Keratinocyte (primary cell): ENCODE measurements around the gene REX1BD. TPM values are rescaled to one million over a fixed set of nuclear protein-coding genes. Genes with fewer than 3 reads are reported as not detected.

ENCODE experiments used
- DNase-seq: peaks from one replicate; pipeline ENCODE4 v3.0.0-alpha.2; 2011; ENCODE audit warnings: low read depth, missing footprints, low spot score
- FAIRE-seq: peaks from 2 replicates; lab custom pipeline; 2011; peaks lifted over from hg19 to GRCh38; lab: Jason Lieb, UNC
- H2AFZ ChIP-seq: 2 replicates; pipeline ENCODE4 v1.6.0; 2012; ENCODE audit warnings: low read length, control low read depth, inconsistent platforms; ENCODE audit not compliant: control insufficient read depth
- H3K27ac ChIP-seq: 2 replicates; pipeline ENCODE4 v1.5.1; 2011; ENCODE audit warnings: low read length; ENCODE audit not compliant: control insufficient read depth, insufficient read depth
- H3K27me3 ChIP-seq: 3 replicates; pipeline ENCODE4 v1.6.0; 2011; ENCODE audit warnings: low read length; ENCODE audit not compliant: control insufficient read depth, insufficient read depth; ENCODE audit errors: extremely low read depth
- H3K36me3 ChIP-seq, 2 experiments: 2 replicates in 1 of 2; 3 replicates in 1 of 2; pipeline ENCODE4 v1.5.1; 2011; ENCODE audit warnings: low read length in 2 of 2, mild to moderate bottlenecking in 1 of 2; ENCODE audit not compliant: control insufficient read depth in 2 of 2, insufficient read depth in 2 of 2; ENCODE audit errors: extremely low read depth in 1 of 2
- H3K4me1 ChIP-seq: 3 replicates; pipeline ENCODE4 v1.5.1; 2011; ENCODE audit warnings: low read length; ENCODE audit not compliant: control insufficient read depth, insufficient read depth; ENCODE audit errors: extremely low read depth
- H3K4me2 ChIP-seq: 3 replicates; pipeline ENCODE4 v1.6.0; 2011; ENCODE audit warnings: low read depth, low read length; ENCODE audit not compliant: control insufficient read depth, insufficient read depth; ENCODE audit errors: extremely low read depth
- H3K4me3 ChIP-seq, 3 experiments: fragments of 200-600 bp in 1 of 3; sonication (generic) in 1 of 3; 2 replicates in 2 of 3; 3 replicates in 1 of 3; pipeline ENCODE4 v1.5.1; 2011 to 2016; ENCODE audit warnings: low read length in 3 of 3, mild to moderate bottlenecking in 3 of 3, control low read depth in 2 of 3, inconsistent platforms in 1 of 3, low read depth in 1 of 3, mixed read lengths in 1 of 3, mixed run types in 1 of 3, moderate library complexity in 1 of 3; ENCODE audit not compliant: control insufficient read depth in 2 of 3, insufficient read depth in 2 of 3; ENCODE audit errors: extremely low read depth in 1 of 3
- H3K79me2 ChIP-seq: 2 replicates; pipeline ENCODE4 v1.6.0; 2012; ENCODE audit warnings: low read length; ENCODE audit not compliant: control insufficient read depth, insufficient read depth
- H3K9ac ChIP-seq: 3 replicates; pipeline ENCODE4 v1.6.0; 2011; ENCODE audit warnings: low read length; ENCODE audit not compliant: control insufficient read depth, insufficient read depth; ENCODE audit errors: extremely low read depth
- H3K9me1 ChIP-seq: 3 replicates; pipeline ENCODE4 v1.6.0; 2011; ENCODE audit warnings: low read length; ENCODE audit not compliant: control insufficient read depth, insufficient read depth; ENCODE audit errors: extremely low read depth
- H3K9me3 ChIP-seq: 2 replicates; pipeline ENCODE4 v1.5.1; 2012; ENCODE audit warnings: low read depth, low read length; ENCODE audit not compliant: control insufficient read depth
- H4K20me1 ChIP-seq: 3 replicates; pipeline ENCODE4 v1.6.0; 2011; ENCODE audit warnings: low read length; ENCODE audit not compliant: control insufficient read depth, insufficient read depth; ENCODE audit errors: extremely low read depth
- EZH2 ChIP-seq: IDR thresholded peaks from one replicate; pipeline ENCODE4 v1.6.1; 2012; ENCODE audit warnings: inconsistent platforms, mild to moderate bottlenecking, low read length, moderate library complexity
- dilution Hi-C: fragments of 300-500 bp; cut with MboI; formaldehyde crosslinking; loops from one replicate; pipeline ENCODE4 v1.7.0; 2020; ENCODE audit warnings: low sequenced_read_pairs; ENCODE audit not compliant: extremely low pct_ligation_motif_present
- polyA plus RNA-seq, 5 experiments: library from polyadenylated mRNA; depleted of rRNA in 3 of 5; stranded (reverse) in 3 of 5; stranded (forward) in 1 of 5; unstranded in 1 of 5; fragments of >200 nt; gene quantifications; 1 replicate in 1 of 5; 2 replicates in 3 of 5; 3 replicates in 1 of 5; pipeline versions ENCODE4 v1.2.1 to v1.2.3, GENCODE V29; 2011 to 2012; ENCODE audit warnings: missing spikeins in 2 of 5, low read depth in 1 of 5, low replicate concordance in 1 of 5
- TF ChIP-seq, protein P1 (sequence below), 3 experiments: IDR thresholded peaks in 1 of 3; conservative IDR thresholded peaks in 1 of 3; optimal IDR thresholded peaks in 1 of 3; 2 replicates in 2 of 3; 3 replicates in 1 of 3; pipeline versions ENCODE3 to v1.5.1; 2011; ENCODE audit warnings: low read length in 3 of 3, mild to moderate bottlenecking in 3 of 3, moderate library complexity in 2 of 3, control low read depth in 1 of 3, inconsistent platforms in 1 of 3; ENCODE audit not compliant: insufficient read depth in 2 of 3; ENCODE audit errors: extremely low read depth in 1 of 3

REX1BD gene
- polyA plus RNA-seq, 1 donor (not counting 4 experiments of a cell fraction or from before 2014, with no cell fraction given), result 31.9 TPM

DNA sequence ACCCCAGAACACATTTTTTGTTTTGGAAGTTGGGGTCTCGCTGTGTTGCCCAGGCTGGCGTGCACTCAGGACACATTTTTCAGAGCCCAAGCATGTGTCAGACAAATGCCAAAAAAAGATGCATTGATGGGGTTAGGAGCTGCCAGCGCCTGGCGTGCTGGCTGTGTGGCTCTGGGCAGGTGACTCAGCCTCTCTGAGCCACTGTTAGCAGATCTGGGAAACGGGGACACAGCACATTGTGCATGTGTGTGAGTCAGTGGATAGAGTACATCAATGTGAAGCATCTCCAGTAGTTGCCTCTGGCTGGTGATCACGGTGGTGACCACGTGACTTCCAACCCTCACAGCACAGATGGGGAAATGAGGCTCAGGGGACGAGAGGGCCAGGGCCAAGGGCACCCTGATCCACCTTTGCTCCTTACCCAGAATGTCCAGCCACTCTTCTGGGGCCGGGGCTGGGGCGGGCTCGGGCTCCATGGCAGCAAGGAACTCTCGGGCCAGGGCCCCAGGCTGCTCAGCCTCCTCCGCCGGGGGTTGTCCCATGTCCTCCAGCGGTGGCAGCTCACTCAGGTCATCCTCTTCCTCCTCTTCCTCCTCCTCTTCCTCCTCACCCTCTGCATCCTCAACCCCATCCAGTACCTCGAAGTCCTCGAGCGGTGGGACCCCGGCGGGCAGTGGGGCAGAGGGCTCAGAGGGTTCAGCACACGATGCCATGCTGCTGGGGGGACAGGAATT, 47.2 kb upstream of the REX1BD start:
- peaks cover 13% of the 10 kb centered on the region for H3K79me2 ChIP-seq
- no peak for FAIRE-seq
- H3K9ac ChIP-seq, result no peak overlapping the region
- no peak overlapping the region for H3K27ac ChIP-seq
- no peak overlapping the region for H2AFZ ChIP-seq
- H4K20me1 ChIP-seq, result no peaks in the 10 kb centered on the region
- peaks cover 22 to 31% of the 10 kb centered on the region in 2 experiments for H3K36me3 ChIP-seq
- no peaks in the 10 kb centered on the region for H3K9me1 ChIP-seq
- TF ChIP-seq EZH2, result no peak
- TF ChIP-seq, protein P1, sequence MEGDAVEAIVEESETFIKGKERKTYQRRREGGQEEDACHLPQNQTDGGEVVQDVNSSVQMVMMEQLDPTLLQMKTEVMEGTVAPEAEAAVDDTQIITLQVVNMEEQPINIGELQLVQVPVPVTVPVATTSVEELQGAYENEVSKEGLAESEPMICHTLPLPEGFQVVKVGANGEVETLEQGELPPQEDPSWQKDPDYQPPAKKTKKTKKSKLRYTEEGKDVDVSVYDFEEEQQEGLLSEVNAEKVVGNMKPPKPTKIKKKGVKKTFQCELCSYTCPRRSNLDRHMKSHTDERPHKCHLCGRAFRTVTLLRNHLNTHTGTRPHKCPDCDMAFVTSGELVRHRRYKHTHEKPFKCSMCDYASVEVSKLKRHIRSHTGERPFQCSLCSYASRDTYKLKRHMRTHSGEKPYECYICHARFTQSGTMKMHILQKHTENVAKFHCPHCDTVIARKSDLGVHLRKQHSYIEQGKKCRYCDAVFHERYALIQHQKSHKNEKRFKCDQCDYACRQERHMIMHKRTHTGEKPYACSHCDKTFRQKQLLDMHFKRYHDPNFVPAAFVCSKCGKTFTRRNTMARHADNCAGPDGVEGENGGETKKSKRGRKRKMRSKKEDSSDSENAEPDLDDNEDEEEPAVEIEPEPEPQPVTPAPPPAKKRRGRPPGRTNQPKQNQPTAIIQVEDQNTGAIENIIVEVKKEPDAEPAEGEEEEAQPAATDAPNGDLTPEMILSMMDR (optimal IDR thresholded peaks at IDR 0.05 in 1 of 3, IDR thresholded peaks at IDR 0.05 in 1 of 3, conservative IDR thresholded peaks at IDR 0.05 in 1 of 3; ENCODE audit: extremely low read depth in 1 of 3, insufficient read depth in 2 of 3, low read length in 3 of 3), result no peak
- DNase-seq, result no peak
- H3K4me1 ChIP-seq, result peaks cover 11% of the 10 kb centered on the region
- no peak overlapping the region for H3K4me2 ChIP-seq
- dilution Hi-C loops, result no loop called here
- H3K27me3 ChIP-seq, result no peaks in the 10 kb centered on the region
- H3K9me3 ChIP-seq, result no peaks in the 10 kb centered on the region
- no peak overlapping the region for H3K4me3 ChIP-seq

DNA sequence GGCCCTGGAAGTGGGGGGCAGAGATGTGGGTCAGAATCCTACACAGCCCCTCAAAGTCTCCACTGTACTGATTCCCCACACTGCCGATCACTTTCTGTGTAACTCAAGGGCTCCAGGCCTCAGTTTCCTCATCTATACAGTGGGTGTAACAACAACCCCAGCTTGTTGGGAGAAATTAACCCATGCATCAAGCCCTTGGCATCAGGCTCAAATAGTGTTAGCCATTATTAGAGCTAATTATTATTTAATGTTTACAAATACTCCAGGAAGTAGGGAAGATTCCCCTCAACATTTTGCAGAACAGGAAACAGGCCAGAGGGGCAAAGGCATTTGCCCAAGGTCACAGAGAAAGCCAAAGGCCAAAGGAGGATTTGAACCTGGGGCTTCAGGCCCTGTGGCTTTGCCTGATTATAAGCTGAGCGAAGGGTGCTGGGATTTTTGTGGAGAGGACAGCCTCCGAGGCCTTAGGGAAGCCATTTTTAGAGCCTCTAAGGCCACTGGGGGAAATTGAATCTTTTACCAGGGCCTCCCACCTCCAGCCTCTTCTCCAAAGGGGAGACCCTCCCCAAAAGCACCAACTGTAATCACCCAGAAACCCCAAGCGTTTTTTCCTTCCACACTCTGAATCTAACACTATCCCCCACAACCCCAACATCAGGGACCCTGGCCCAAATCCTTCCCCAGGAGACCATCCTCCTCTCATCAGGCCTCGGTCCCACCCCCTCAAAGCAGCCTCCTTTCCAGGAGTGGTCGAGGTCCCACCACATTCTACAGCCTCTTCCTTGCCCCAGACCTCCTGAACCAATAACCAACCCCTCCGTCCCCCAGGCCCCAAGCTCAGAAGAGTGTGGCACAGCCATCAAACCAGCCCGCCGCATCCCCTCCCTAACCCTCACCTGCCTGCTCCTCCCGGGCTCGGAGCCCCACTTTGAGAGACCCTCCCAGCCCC, 46.3 kb upstream of the REX1BD start:
- Histone ChIP-seq H4K20me1 (no peaks in the 10 kb centered on the region), H3K9me3 (no peaks in the 10 kb centered on the region), H3K79me2 (peaks cover 13% of the 10 kb centered on the region), H3K4me1 (peaks cover 11% of the 10 kb centered on the region), H2AFZ (peak overlapping the region; percentile 22), H3K9ac (peak overlapping the region; percentile 80), H3K27me3 (no peaks in the 10 kb centered on the region), H3K9me1 (no peaks in the 10 kb centered on the region), H3K4me2 (peak overlapping the region; percentile 98), H3K4me3 (peak overlapping the region; percentile 74 to 84 (median 79)), H3K27ac (peak overlapping the region; percentile 52), H3K36me3 (peaks cover 15 to 23% of the 10 kb centered on the region in 2 experiments)
- DNase-seq, result no peak
- dilution Hi-C loops, result no loop called here
- FAIRE-seq, result no peak
- TF ChIP-seq, protein P1 (optimal IDR thresholded peaks at IDR 0.05 in 1 of 3, IDR thresholded peaks at IDR 0.05 in 1 of 3, conservative IDR thresholded peaks at IDR 0.05 in 1 of 3; ENCODE audit: extremely low read depth in 1 of 3, insufficient read depth in 2 of 3, low read length in 3 of 3), result no peak
- TF ChIP-seq EZH2, result no peak
